Jurkat, Clone E6-1 (cell line): Measurements from ENCODE around the gene CDY2B. TPM values are rescaled to one million over a fixed set of nuclear protein-coding genes. Genes with fewer than 3 reads are reported as not detected.
"Not testable (repeated sequence)": the region's sequence is repeated elsewhere in the genome, so short reads cannot be mapped to it uniquely, and the experiment has no call there.

ENCODE experiments used
- DNase-seq: peaks from one replicate; pipeline ENCODE4 v3.0.0-alpha.2; 2011; ENCODE audit warnings: low read depth, low spot score
- H3K4me3 ChIP-seq: 2 replicates; pipeline ENCODE4 v1.5.1; 2011; ENCODE audit warnings: mild to moderate bottlenecking, low read length, control low read depth, moderate library complexity
- polyA plus RNA-seq: library from polyadenylated mRNA; unstranded; fragments of >200 nt; gene quantifications from one replicate; pipeline ENCODE4 v1.2.1, GENCODE V29; 2012; ENCODE audit warnings: missing spikeins; ENCODE audit not compliant: insufficient read length, insufficient read depth

CDY2B gene, protein sequence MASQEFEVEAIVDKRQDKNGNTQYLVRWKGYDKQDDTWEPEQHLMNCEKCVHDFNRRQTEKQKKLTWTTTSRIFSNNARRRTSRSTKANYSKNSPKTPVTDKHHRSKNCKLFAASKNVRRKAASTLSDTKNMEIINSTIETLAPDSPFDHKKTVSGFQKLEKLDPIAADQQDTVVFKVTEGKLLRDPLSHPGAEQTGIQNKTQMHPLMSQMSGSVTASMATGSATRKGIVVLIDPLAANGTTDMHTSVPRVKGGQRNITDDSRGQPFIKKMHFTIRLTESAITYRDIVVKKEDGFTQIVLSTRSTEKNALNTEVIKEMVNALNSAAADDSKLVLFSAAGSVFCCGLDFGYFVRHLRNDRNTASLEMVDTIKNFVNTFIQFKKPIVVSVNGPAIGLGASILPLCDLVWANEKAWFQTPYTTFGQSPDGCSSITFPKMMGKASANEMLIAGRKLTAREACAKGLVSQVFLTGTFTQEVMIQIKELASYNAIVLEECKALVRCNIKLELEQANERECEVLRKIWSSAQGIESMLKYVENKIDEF
- not detected for polyA plus RNA-seq

DNA sequence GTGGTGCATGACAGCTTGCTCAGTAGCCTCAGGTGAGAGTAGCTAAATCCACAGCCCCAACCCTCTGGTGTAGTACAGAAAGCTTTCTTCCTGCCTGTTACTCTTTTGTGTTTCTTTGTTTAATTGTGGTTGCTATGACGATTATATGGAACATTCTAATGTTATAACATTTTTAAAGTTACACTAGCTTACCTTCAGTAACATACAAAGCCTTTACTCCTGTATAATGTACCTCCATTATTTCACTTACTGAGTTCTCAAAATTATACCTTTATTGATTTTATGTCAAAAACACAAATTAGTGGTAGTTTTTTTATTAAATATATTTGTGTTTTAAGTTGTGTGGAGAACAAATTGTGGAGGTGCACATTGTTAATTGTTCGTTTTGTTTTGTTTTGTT is at the start of gene CDY2B:
Gene CDY2B (minus strand): TSS at position 101 of the 400 bp plus-strand sequence. CDS start 328 bp downstream, outside the sequence.
- DNase-seq, H3K4me3 ChIP-seq: not testable (repeated sequence)

DNA sequence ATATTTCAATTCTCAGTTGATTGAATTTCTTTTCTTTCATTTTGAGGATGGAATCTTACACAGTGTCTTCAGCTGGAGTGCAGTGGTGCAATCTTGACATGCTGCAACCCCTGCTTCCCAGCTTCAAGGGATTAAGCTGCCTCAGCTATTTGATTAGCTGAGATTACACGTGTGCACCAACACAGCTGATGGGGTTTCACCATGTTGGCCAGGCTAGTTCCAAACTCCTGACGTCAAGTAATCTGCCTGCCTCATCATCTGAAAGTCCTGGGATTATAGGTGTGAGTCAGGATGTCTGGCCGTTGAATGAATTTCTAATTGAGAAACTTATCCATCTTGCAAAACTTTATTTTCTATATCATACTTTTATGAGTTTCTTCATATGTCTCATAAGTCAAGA is 28.0 kb upstream of the CDY2B start:
- not testable (repeated sequence) for DNase-seq, H3K4me3 ChIP-seq

DNA sequence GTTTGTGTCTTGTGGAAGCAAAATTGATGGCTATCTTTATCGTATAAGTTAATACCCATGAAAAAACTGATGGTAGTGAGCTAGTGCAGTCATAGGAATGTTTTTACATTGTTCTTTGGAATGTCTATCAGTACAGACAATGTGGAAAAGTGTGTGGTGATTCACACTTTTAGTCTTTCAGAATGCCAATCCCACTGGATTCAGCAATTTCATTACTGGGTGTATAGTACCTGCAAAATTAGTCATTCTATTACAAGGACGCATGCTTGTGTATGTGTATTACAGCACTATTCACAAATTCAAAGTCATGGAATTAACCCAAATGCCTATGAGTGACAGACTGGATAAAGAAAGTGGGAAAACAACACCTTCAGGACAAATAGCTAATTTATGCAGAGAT is 27.3 kb upstream of the CDY2B start:
- not testable (repeated sequence) for H3K4me3 ChIP-seq, DNase-seq

DNA sequence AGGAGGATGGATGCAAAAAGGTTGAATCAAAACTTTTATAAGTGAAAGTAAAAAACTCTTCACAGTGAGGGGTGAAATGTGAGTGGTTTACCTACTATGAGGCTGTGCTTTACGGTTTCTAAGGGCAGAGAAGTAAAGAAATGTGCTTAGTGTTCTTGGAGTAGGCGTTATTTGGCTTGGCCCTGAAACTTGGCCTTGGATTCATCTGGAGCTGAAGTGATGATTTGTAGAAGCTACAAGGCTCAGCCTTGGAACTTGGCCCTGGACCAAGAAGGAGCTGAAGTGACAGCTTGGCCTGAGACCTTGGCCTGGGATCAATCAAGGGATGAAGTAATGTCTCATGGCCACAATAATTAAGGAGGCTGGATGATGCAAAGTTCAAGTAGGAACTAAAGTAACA is 1.7 kb upstream of the CDY2B start:
- not testable (repeated sequence) for H3K4me3 ChIP-seq, DNase-seq

DNA sequence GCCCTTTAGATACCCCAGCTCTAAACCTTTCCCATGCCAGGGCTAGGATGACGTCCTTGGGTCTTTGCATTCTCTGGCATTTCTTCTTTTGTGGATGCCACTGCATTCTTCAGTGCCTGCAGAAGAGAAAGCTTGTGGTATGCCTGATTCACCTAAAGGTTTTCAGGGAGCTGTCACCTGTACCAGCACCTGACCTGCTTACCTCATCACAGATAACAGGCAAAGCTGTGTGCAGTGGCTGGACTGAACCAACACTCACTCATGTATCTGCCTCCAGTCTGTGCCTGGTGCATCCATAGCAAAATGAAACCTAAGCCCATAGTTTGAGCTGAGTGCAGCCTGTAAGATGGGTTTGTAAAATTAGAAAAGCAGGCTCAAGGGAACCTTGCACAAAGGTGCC is 3.3 kb downstream of the CDY2B start:
- H3K4me3 ChIP-seq, DNase-seq: not testable (repeated sequence)

DNA sequence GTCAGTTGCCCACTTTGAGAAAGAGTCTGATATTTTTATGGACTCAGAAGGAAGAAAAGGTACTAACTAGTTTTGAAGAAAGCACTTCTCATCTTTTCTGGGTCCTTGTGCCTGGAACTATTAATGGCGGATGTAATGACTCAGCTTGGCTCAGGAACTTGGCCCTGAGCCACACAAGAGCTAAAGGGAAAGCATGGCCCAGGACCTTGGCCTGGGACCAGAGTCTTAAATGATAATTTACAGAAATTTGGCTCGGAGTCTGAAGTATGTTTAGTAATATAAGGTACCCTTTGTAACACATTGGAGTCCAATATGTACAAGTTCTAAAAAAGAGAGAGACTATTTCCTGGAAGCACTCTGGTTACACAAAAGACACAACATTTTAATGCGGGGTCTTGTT is 4.6 kb downstream of the CDY2B start:
- not testable (repeated sequence) for DNase-seq, H3K4me3 ChIP-seq

DNA sequence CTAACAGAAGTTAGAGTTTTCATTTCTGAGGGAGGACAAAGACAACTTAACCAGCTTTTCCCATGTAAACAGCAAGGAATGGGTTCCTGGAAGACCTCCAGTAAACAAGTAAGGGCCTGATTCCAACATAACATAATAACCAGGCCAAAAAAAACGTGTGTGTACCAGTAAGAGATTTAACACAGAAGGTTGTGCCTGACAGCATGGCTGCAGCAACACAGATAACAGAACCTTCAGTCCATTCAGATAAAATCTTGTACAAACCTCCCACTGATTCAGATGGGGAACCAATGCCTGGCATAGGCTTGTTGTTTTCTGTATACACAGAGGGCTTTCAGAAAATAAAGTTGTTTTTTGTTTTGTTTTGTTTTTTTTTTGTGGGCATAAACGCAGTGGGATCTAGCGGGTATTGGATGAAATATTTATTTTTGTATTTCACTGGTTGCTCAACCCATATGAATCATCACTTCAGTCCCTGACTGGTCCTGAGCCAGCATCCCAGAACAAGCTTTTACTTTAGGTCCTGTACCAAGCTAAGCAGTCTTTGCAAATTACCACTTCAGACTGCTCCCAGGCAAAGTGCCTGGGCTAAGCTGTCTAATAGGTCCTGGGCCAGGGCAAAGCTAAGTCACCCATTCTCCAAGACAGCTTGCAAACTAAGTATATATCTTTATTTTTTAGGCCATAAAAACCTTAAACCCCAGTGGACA is 8.7 kb downstream of the CDY2B start:
- not testable (repeated sequence) for DNase-seq, H3K4me3 ChIP-seq

DNA sequence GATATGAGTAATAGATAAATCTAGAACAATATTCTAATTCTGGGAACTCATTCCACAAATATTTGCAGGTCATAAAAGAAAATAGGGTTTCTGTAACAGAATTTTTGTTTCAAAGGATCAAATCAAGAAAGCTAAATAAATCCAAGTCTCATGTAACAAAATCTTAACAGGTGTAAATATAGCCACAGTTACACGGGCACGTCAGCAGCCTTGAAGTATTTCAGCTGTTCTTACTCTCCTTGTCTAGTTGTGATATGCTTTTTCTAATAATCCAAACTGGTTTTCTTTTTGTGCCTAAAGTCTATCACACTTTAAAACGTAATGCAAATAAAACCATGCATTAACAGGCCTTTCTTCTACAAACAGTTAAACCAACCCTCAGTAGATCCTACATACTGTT is 9.3 kb downstream of the CDY2B start:
- not testable (repeated sequence) for DNase-seq, H3K4me3 ChIP-seq

DNA sequence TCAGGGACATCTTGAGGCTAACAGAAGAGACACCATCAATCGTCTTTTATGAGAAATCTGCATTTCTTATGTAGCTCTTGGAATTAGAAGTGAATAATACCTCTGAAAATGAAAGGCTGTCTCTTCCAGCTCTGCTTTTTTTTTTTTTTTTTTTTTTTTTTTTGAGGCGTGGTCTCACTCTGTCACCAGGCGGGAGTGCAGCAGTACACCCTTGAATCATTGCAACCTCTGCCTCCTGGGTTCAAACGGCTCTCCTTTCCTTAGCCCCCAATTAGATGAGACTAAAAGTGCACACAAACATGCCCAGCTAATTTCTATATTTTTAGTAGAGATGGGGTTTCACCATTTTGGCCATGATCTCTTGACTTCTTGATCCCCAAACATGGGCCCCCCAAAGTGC is 12.2 kb downstream of the CDY2B start:
- DNase-seq, H3K4me3 ChIP-seq: not testable (repeated sequence)

DNA sequence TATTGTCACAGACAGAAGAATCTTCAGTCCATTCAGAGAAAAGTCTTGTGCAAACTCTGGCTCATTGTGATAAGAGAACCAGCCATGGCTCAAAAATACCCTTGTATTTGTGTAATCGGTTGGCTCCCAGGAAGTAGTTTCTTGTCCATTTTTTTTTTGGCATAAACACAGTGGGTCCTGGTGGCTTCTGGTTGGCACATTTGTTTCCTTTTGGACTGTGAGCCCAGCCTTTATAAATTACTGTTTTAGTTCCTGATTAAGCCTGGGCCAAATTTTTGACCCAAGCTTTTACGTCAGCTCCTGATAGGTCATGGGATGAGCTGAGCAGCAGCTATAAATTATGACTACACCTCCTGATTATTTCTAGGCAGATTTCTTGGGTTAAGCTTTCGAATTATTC is 19.4 kb downstream of the CDY2B start:
- DNase-seq, H3K4me3 ChIP-seq: not testable (repeated sequence)

DNA sequence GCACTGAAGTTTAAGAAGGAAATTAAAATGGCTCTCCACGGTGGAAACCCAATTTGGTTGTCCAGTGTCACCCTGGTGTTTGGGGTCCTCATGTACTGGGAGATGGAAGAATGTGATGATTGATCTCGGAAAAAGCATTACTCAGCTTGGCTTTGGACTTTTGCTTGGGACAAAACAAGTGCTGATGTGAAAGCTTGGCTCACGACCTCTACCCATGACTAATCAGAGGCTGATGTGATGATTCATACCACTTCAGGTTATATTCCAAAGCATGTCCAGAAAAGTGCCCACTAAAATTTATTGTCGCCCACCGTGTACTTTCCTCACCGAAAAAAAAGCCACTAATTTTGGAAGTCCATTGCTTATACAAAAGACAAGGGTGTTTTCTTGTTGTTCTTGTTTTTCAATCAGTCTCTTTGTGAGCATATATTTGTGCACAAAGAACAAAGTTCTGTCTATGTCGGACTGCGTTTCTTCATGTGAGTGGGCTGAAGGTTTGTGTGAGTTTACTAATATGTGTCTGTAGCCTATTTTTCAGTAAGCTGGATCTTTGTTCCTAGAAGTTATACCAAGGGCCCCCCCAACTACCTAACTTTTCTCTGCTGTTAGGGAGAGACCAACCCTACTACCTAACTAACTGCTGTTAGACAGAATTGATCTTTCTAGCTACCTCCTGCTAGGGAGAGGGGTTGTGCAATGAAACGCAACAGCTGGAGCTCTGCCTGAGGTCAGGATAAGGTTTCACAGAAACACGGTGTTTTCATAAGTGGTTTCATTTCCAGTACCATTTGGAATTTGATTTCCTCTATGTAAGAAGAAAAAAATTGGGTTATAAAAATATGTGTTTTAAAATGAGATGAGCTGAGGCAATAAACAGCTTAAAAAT is 22.8 kb downstream of the CDY2B start:
- not testable (repeated sequence) for DNase-seq, H3K4me3 ChIP-seq

DNA sequence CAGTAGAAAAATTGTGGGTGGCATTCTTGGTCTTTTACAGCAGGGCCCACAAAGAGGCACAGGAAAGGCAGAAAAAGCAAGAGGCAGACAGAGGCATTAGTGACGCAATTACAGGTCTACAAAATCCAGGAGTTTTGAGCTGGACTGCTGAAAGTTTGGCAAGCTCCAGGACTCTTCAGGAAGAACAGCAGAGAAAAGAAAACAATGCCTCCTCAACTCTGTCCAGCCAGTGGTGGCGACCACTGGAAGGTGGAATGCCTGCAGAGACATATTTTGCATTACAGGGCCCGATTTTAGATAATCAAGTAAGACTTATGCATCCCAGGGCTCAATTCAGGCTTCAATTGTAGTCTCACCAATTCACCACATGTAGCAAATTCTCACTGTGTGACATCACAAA is 23.5 kb downstream of the CDY2B start:
- DNase-seq, H3K4me3 ChIP-seq: not testable (repeated sequence)

DNA sequence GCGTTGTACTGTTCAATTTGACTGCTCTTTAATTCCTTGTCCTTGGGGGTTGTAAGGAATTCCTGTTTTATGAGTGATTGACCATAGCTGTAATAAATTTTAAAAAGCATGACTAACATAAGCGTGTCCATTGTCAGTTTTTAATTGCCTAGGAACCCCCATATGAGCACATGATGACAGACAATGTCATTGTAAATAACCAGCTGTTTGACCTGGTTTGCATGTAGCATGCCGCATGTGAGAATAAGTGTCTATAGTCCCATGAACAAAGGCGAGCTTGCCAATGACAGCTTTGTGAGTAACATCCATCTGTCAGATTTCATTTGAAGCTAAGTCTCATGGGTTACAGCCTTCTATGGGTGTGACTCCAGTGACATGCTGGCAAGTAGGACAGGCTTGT is 30.9 kb downstream of the CDY2B start:
- H3K4me3 ChIP-seq, DNase-seq: not testable (repeated sequence)

DNA sequence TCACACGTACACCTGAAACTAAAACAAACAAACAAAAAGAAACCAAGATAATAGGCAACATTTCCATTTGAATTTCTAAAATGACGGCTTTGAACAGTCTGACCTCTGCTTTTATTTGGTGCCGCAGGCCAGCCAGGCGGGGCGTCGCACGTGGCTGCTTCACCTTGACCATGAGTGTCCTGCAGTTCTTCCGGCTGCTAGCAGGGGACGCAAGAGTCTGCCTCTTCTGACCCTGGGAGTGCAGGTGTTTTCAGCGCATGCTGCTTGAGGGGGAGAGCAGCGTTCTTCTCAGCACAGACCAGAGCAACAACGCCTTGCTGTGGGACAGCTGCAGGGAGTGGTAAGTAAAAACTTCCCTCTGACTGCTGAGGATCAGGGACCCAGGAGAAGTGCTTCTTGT is 47.9 kb downstream of the CDY2B start:
- H3K4me3 ChIP-seq, DNase-seq: not testable (repeated sequence)
